ENCODE measurements around the gene PLCD3. TPM values are rescaled to one million over a fixed set of nuclear protein-coding genes. Genes with fewer than 3 reads are reported as not detected.
A peak's percentile ranks its signal among the peaks of the same experiment; 100 is the strongest.

Gene PLCD3
- total and polyA plus RNA-seq, 2 of the 13 experiments (the other 11 are each of a cell fraction or from before 2014, with no cell fraction given) = 11.3 to 39.1 TPM

- TF ChIP-seq THAP9 (CRISPR knock-in tag; IDR thresholded peaks at IDR 0.05; ENCODE audit: borderline replicate concordance) (no peak), ZNF446 (CRISPR knock-in tag; IDR thresholded peaks at IDR 0.05) (peak; percentile 93; the same call in 1 of the 2 replicates), KLF6 (CRISPR knock-in tag; IDR thresholded peaks at IDR 0.05) (no peak), ZNF609 (CRISPR knock-in tag; IDR thresholded peaks at IDR 0.05; ENCODE audit: borderline replicate concordance) (peak; percentile 82), FOXK2 (IDR thresholded peaks at IDR 0.05) (no peak), HNF1A (IDR thresholded peaks at IDR 0.05; ENCODE audit: low read depth) (no peak), HNF1A (CRISPR knock-in tag; IDR thresholded peaks at IDR 0.05; ENCODE audit: borderline replicate concordance) (peak; percentile 59; the same call in 1 of the 2 replicates), ZNF18 (CRISPR knock-in tag; IDR thresholded peaks at IDR 0.05; ENCODE audit: insufficient replicate concordance) (peak; percentile 94), IKZF1 (IDR thresholded peaks at IDR 0.05) (no peak), HCFC1 (IDR thresholded peaks at IDR 0.05; ENCODE audit: low read depth, low read length) (no peak), ZNF326 (CRISPR knock-in tag; IDR thresholded peaks at IDR 0.05; ENCODE audit: borderline replicate concordance) (no peak), TBX2 (CRISPR knock-in tag; IDR thresholded peaks at IDR 0.05; ENCODE audit: borderline replicate concordance) (peak; percentile 70; the same call in 1 of the 2 replicates), MTA3 (CRISPR knock-in tag; IDR thresholded peaks at IDR 0.05) (0 out of 2 replicates have a peak, but pooled peaks have one; percentile 2), ZNF550 (CRISPR knock-in tag; IDR thresholded peaks at IDR 0.05; ENCODE audit: borderline replicate concordance) (no peak), ZNF333 (CRISPR knock-in tag; IDR thresholded peaks at IDR 0.05; ENCODE audit: borderline replicate concordance) (peak; percentile 83; the same call in 1 of the 2 replicates)
Observed at GRCh38 chr17:45160447-45161287, 28.4 kb upstream of the PLCD3 start (continued).
